Measurements from ENCODE around the gene C1orf159.
"Not testable (repeated sequence)": the region's sequence is repeated elsewhere in the genome, so short reads cannot be mapped to it uniquely, and the experiment has no call there.

Gene C1orf159

DNA sequence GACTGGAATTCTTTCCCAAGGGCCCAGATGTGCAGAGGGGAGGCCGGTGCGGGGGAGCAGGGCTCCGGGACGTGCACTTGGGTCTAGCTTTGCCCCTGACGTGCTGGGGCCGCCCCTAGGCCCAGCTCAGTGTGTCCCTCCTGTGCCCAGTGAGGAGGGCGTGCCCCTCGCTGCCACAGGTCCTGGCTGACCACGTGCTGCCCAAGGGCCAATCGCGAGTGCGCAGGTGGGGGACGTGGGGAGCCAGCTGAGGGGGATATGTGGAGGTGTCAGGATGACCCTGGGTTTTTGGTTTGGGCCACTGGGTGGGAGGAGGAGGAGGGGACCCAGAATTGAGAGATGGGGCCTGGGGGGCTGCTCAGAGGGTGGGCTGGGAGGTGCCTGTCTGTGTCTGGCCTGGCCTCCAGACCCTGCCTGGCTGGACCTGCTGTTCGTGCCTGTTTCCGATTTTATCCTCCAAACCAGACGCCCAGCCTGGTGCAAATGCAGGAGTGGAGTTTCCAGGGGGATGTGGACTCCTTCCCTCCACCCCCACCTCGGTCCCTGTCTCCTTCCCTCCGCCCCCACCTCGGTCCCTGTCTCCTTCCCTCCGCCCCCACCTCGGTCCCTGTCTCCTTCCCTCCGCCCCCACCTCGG, 35.6 kb downstream of the C1orf159 start:
- Histone ChIP-seq H3K9me3 (ENCODE audit: severe bottlenecking) (no peaks in the 10 kb centered on the region), H3K27me3 (ENCODE audit: insufficient read depth, poor library complexity, severe bottlenecking) (no peaks in the 10 kb centered on the region), H3K27ac (ENCODE audit: poor library complexity, severe bottlenecking) (peak overlapping the region; percentile 78), H3K4me1 (ENCODE audit: insufficient read depth, poor library complexity, severe bottlenecking) (peaks cover 9% of the 10 kb centered on the region), H3K36me3 (ENCODE audit: low read depth) (no peaks in the 10 kb centered on the region), H3K4me3 (ENCODE audit: severe bottlenecking) (no peak overlapping the region)
- no peak for TF ChIP-seq CTCF (IDR thresholded peaks at IDR 0.05; ENCODE audit: poor library complexity, severe bottlenecking)
- ATAC-seq (ENCODE audit: low read depth) (peak; percentile 61), DNase-seq (ENCODE audit: low spot score) (peak; percentile 75)

DNA sequence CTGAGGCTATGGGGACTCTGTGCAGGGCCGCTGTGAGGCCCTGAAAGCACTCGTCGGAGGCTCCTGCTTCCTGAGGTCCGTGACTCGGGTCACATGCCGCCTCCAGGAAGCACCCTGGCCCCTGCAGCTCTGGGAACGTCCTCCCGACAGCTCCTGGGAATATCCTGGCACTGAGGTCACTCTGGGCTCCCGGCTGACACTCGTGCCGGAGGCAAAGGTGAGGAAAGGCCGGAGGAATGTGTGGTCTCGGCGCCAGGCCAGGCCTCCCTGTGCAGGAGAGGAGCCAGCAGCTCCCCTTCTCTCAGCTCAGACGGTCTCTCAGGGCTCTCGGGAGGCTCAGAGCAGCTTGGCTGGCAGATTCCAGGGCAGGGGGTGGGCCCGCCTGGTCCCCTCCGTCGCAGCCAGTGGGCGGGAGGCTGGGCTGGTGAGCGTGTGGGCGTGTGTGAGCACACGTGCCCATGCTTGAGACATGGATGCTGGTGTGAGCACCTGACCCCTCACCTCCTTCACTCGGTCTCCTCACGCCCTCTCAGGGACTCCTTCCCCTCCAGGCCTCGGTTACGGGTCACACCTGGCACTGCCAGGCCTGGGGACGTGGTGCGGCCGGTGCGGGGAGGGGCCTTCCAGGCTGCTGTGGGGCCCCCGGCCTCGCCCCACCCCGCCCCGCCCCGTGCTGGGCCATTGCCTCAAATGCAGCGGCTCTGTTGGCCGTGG, 36.3 kb downstream of the C1orf159 start:
- Histone ChIP-seq H3K27me3 (ENCODE audit: insufficient read depth, poor library complexity, severe bottlenecking) (no peaks in the 10 kb centered on the region), H3K9me3 (ENCODE audit: severe bottlenecking) (no peaks in the 10 kb centered on the region), H3K27ac (ENCODE audit: poor library complexity, severe bottlenecking) (peak overlapping the region; percentile 78), H3K4me3 (ENCODE audit: severe bottlenecking) (no peak overlapping the region), H3K4me1 (ENCODE audit: insufficient read depth, poor library complexity, severe bottlenecking) (peaks cover 9% of the 10 kb centered on the region), H3K36me3 (ENCODE audit: low read depth) (no peaks in the 10 kb centered on the region)
- ATAC-seq (ENCODE audit: low read depth) (peak; percentile 83), DNase-seq (ENCODE audit: low spot score) (peak; percentile 95)
- TF ChIP-seq CTCF (IDR thresholded peaks at IDR 0.05; ENCODE audit: poor library complexity, severe bottlenecking), result no peak

- ATAC-seq (ENCODE audit: low read depth); H3K36me3 ChIP-seq (ENCODE audit: low read depth); H3K4me3 ChIP-seq (ENCODE audit: severe bottlenecking); DNase-seq (ENCODE audit: low spot score); H3K9me3 ChIP-seq (ENCODE audit: severe bottlenecking); H3K27me3 ChIP-seq (ENCODE audit: insufficient read depth, poor library complexity, severe bottlenecking); H3K27ac ChIP-seq (ENCODE audit: poor library complexity, severe bottlenecking): not testable (repeated sequence)
- H3K4me1 ChIP-seq (ENCODE audit: insufficient read depth, poor library complexity, severe bottlenecking), result peaks cover 19% of the 10 kb centered on the region
Observed at GRCh38 chr1:1077396-1077795, 38.5 kb downstream of the C1orf159 start.

- H3K27me3 ChIP-seq (ENCODE audit: insufficient read depth, poor library complexity, severe bottlenecking), result no peaks in the 10 kb centered on the region
- no peak for ATAC-seq (ENCODE audit: low read depth)
- no peaks in the 10 kb centered on the region for H3K36me3 ChIP-seq (ENCODE audit: low read depth)
- no peak for TF ChIP-seq CTCF (IDR thresholded peaks at IDR 0.05; ENCODE audit: poor library complexity, severe bottlenecking)
- no peak overlapping the region for H3K27ac ChIP-seq (ENCODE audit: poor library complexity, severe bottlenecking)
- no peak overlapping the region for H3K4me3 ChIP-seq (ENCODE audit: severe bottlenecking)
- H3K4me1 ChIP-seq (ENCODE audit: insufficient read depth, poor library complexity, severe bottlenecking), result peaks cover 19% of the 10 kb centered on the region
- H3K9me3 ChIP-seq (ENCODE audit: severe bottlenecking), result no peaks in the 10 kb centered on the region
- DNase-seq (ENCODE audit: low spot score), result peak; percentile 67
Observed at GRCh38 chr1:1075148-1075935, 40.5 kb downstream of the C1orf159 start.

GRCh38 chr1:1074631-1075147, 41.2 kb downstream of the C1orf159 start:
- no peaks in the 10 kb centered on the region for H3K27me3 ChIP-seq (ENCODE audit: insufficient read depth, poor library complexity, severe bottlenecking)
- ATAC-seq (ENCODE audit: low read depth) (peak; percentile 4), DNase-seq (ENCODE audit: low spot score) (no peak)
- no peak overlapping the region for H3K27ac ChIP-seq (ENCODE audit: poor library complexity, severe bottlenecking)
- no peak overlapping the region for H3K4me3 ChIP-seq (ENCODE audit: severe bottlenecking)
- no peaks in the 10 kb centered on the region for H3K36me3 ChIP-seq (ENCODE audit: low read depth)
- no peaks in the 10 kb centered on the region for H3K9me3 ChIP-seq (ENCODE audit: severe bottlenecking)
- peaks cover 12% of the 10 kb centered on the region for H3K4me1 ChIP-seq (ENCODE audit: insufficient read depth, poor library complexity, severe bottlenecking)
- no peak for TF ChIP-seq CTCF (IDR thresholded peaks at IDR 0.05; ENCODE audit: poor library complexity, severe bottlenecking)
